ENCODE data around the gene ENPP5. TPM values are rescaled to one million over a fixed set of nuclear protein-coding genes. Genes with fewer than 3 reads are reported as not detected.

ENPP5 gene
- polyA plus RNA-seq, 2 of the 4 experiments (the other 2 are of a cell fraction): not detected

- CTCF ChIA-PET: interaction anchor here (1.2 kb wide), 1 partner anchor 17 kb away, joined by 3 read pairs; no protein-coding TSS in a partner anchor
- POLR2A ChIA-PET: no interaction called here
- H3K27ac ChIP-seq: no peak overlapping the region
- DNase-seq (ENCODE audit: low read depth in 1 of 2, low spot score in 1 of 2) (no peak), FAIRE-seq (no peak), ATAC-seq (no peak)
- TF ChIP-seq EHMT2 (IDR thresholded peaks at IDR 0.05; ENCODE audit: low read depth) (no peak), HOXB13 (CRISPR knock-in tag; IDR thresholded peaks at IDR 0.05; ENCODE audit: low read depth) (no peak), CTCF (IDR thresholded peaks at IDR 0.05) (no peak), ZFP36 (IDR thresholded peaks at IDR 0.05; ENCODE audit: borderline replicate concordance, partially characterized antibody) (no peak), RCOR1 (IDR thresholded peaks at IDR 0.05; ENCODE audit: low read depth, low read length) (no peak), FOSL2 (IDR thresholded peaks at IDR 0.05) (no peak), FOSL2 (CRISPR knock-in tag; IDR thresholded peaks at IDR 0.05) (no peak), JUN (IDR thresholded peaks at IDR 0.05) (no peak), ZNF302 (CRISPR knock-in tag; IDR thresholded peaks at IDR 0.05) (no peak), CHD2 (IDR thresholded peaks at IDR 0.05; ENCODE audit: low read length, partially characterized antibody) (no peak), SREBF2 (IDR thresholded peaks at IDR 0.05) (no peak), TP53 (CRISPR knock-in tag; IDR thresholded peaks at IDR 0.05) (no peak)
- TF ChIP-seq, protein P1, sequence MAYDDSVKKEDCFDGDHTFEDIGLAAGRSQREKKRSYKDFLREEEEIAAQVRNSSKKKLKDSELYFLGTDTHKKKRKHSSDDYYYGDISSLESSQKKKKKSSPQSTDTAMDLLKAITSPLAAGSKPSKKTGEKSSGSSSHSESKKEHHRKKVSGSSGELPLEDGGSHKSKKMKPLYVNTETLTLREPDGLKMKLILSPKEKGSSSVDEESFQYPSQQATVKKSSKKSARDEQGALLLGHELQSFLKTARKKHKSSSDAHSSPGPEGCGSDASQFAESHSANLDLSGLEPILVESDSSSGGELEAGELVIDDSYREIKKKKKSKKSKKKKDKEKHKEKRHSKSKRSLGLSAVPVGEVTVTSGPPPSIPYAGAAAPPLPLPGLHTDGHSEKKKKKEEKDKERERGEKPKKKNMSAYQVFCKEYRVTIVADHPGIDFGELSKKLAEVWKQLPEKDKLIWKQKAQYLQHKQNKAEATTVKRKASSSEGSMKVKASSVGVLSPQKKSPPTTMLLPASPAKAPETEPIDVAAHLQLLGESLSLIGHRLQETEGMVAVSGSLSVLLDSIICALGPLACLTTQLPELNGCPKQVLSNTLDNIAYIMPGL (CRISPR knock-in tag; IDR thresholded peaks at IDR 0.05; ENCODE audit: borderline replicate concordance): no peak
- no peaks in the 10 kb centered on the region for H3K9me3 ChIP-seq
- no peak overlapping the region for H3K4me3 ChIP-seq
- 8% methylated on average over 3 of the region's 3 CpGs for WGBS (ENCODE audit: missing lambda C conversion rate)
- H3K4me2 ChIP-seq: no peak overlapping the region
- no peaks in the 10 kb centered on the region for H3K4me1 ChIP-seq
Measured at GRCh38 chr6:46175976-46176375, 5.2 kb upstream of the ENPP5 start.

DNA sequence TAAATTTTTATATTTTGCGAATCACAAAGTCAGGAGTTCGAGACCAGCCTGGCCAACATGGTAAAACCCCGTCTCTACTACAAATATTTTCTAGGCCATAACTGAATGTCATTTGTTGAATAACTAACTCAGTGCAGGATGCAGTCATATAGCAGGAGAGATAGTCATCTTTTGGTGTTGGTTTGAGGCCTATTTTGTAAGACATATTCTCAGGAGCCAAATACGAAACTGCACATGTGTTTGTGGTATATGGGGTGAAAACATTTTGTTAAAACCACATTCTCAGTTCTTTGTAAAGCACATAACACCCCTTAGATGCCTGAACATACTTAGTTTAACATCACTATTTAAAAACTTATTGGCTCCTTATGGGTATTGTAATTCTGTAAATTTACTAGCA, 4.7 kb upstream of the ENPP5 start:
- POLR2A ChIA-PET: no interaction called here
- no peak for FAIRE-seq

GRCh38 chr6:46174904-46175303, 4.1 kb upstream of the ENPP5 start:
- H3K9me3 ChIP-seq: no peaks in the 10 kb centered on the region
- ChIA-PET POLR2A (no interaction called here), CTCF (no interaction called here)
- WGBS (ENCODE audit: missing lambda C conversion rate): 15% methylated on average over 3 of the region's 3 CpGs
- no peak overlapping the region for H3K27ac ChIP-seq
- FAIRE-seq (no peak), DNase-seq (ENCODE audit: low read depth in 1 of 2, low spot score in 1 of 2) (no peak), ATAC-seq (no peak)
- no peaks in the 10 kb centered on the region for H3K4me1 ChIP-seq
- TF ChIP-seq BHLHE40 (IDR thresholded peaks at IDR 0.05; ENCODE audit: low read depth, low read length) (no peak), TFCP2L1 (CRISPR knock-in tag; IDR thresholded peaks at IDR 0.05) (no peak), CHD2 (IDR thresholded peaks at IDR 0.05; ENCODE audit: low read length, partially characterized antibody) (no peak), HEYL (CRISPR knock-in tag; IDR thresholded peaks at IDR 0.05) (no peak), HES2 (IDR thresholded peaks at IDR 0.05) (no peak), FOSL2 (IDR thresholded peaks at IDR 0.05) (no peak), FOSL2 (CRISPR knock-in tag; IDR thresholded peaks at IDR 0.05) (no peak), POLR2A (IDR thresholded peaks at IDR 0.05; ENCODE audit: low read length) (no peak), MAFK (IDR thresholded peaks at IDR 0.05; ENCODE audit: partially characterized antibody) (no peak), RAD21 (conservative IDR thresholded peaks at IDR 0.05 in 1 of 2, IDR thresholded peaks at IDR 0.05 in 1 of 2) (no peak), JUNB (IDR thresholded peaks at IDR 0.05) (no peak), ZNF302 (CRISPR knock-in tag; IDR thresholded peaks at IDR 0.05) (no peak), SREBF2 (IDR thresholded peaks at IDR 0.05) (no peak), FOXS1 (CRISPR knock-in tag; IDR thresholded peaks at IDR 0.05) (no peak), CBX2 (IDR thresholded peaks at IDR 0.05; ENCODE audit: borderline replicate concordance, low read depth) (no peak), HOXA7 (CRISPR knock-in tag; IDR thresholded peaks at IDR 0.05) (no peak), NR3C1 (IDR thresholded peaks at IDR 0.05) (no peak), SMC3 (IDR thresholded peaks at IDR 0.05) (no peak), GATA3 (IDR thresholded peaks at IDR 0.05; ENCODE audit: borderline replicate concordance) (no peak), ZC3H11A (IDR thresholded peaks at IDR 0.05) (no peak)
- no peak overlapping the region for H3K4me3 ChIP-seq
- H3K4me2 ChIP-seq: no peak overlapping the region

More for the DNA sequence above, 4.7 kb upstream of the ENPP5 start:
- no peak overlapping the region for H3K4me2 ChIP-seq
- no peak overlapping the region for H3K4me3 ChIP-seq
- TF ChIP-seq POLR2AphosphoS2 (conservative IDR thresholded peaks at IDR 0.05; ENCODE audit: low read length): no peak
- no peak for TF ChIP-seq ZC3H11A (IDR thresholded peaks at IDR 0.05)
- no peak for TF ChIP-seq NPAS2 (CRISPR knock-in tag; IDR thresholded peaks at IDR 0.05; ENCODE audit: borderline replicate concordance)
- TF ChIP-seq HEYL (CRISPR knock-in tag; IDR thresholded peaks at IDR 0.05): no peak
- H3K4me1 ChIP-seq: no peaks in the 10 kb centered on the region
- 31% methylated on average over 4 of the region's 4 CpGs for WGBS (ENCODE audit: missing lambda C conversion rate)
- no peaks in the 10 kb centered on the region for H3K9me3 ChIP-seq
- no peak for DNase-seq (ENCODE audit: low read depth in 1 of 2, low spot score in 1 of 2)
- no peak for ATAC-seq
- CTCF ChIA-PET: no interaction called here
- H3K27ac ChIP-seq: no peak overlapping the region

All from A549 (cell line).